Astrocyte (in vitro differentiated cells and primary cell): ENCODE results near the gene TUFT1.

Source experiments
- EZH2 ChIP-seq: IDR thresholded peaks from 2 replicates; pipeline ENCODE4 v1.6.1; 2012; ENCODE audit warnings: mild to moderate bottlenecking, low read length, inconsistent platforms; ENCODE audit not compliant: insufficient read depth
- TF ChIP-seq, protein P1 (sequence below): IDR thresholded peaks from 2 replicates; pipeline ENCODE4 v1.5.1; 2011; ENCODE audit warnings: low read depth, mild to moderate bottlenecking, inconsistent platforms, low read length, moderate library complexity; ENCODE audit not compliant: insufficient read depth

DNA sequence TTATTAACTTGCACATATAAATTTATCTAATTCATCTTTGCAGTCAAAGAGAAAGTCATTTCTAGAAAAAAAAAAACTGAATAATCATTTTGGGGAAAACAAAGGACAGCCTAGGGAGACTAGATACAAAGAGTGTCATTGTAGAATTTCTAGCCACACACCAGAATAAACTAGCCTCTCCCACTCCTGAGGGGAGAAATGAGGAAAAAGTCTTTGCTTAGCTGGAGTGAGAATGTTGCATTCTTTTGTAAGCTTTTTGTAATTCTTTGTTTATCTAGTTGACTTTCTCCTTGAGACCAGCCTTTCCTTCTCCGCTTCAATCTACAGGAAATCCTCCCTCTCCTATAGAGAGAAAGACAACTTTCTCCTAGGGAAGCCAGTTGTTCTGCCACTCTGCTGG is 44.8 kb upstream of the TUFT1 start:
- TF ChIP-seq EZH2, result no peak
- TF ChIP-seq, protein P1, sequence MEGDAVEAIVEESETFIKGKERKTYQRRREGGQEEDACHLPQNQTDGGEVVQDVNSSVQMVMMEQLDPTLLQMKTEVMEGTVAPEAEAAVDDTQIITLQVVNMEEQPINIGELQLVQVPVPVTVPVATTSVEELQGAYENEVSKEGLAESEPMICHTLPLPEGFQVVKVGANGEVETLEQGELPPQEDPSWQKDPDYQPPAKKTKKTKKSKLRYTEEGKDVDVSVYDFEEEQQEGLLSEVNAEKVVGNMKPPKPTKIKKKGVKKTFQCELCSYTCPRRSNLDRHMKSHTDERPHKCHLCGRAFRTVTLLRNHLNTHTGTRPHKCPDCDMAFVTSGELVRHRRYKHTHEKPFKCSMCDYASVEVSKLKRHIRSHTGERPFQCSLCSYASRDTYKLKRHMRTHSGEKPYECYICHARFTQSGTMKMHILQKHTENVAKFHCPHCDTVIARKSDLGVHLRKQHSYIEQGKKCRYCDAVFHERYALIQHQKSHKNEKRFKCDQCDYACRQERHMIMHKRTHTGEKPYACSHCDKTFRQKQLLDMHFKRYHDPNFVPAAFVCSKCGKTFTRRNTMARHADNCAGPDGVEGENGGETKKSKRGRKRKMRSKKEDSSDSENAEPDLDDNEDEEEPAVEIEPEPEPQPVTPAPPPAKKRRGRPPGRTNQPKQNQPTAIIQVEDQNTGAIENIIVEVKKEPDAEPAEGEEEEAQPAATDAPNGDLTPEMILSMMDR, result no peak
